ENCODE results near the gene BTF3. TPM values are rescaled to one million over a fixed set of nuclear protein-coding genes. Genes with fewer than 3 reads are reported as not detected.
A peak's percentile ranks its signal among the peaks of the same experiment; 100 is the strongest.

BTF3 gene
- total and polyA plus RNA-seq, 2 donors (not counting 3 experiments of a cell fraction or from before 2014, with no cell fraction given): 325 to 637 TPM

DNA sequence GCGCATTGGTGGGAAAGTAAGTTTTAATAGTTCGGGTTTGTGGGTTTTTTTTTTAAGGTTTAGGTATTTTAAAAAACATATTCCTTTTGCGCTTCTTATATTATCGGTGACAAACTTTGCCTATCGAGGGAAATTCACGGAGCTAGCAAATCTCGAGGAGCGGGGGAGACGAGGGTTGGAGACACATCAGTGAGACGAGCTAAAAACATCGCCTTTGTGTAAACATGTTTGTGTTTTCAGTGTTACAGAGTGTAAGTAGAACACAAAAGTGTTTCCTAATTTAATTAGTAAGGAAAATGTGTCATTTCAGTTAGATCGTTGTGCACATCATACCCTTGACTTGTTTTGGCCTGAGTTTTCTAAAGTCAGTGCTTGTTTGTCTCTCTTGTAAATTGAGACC is 945 bp downstream of the BTF3 start:
- Histone ChIP-seq H3K4me2 (ENCODE audit: insufficient read depth, low read length) (peak overlapping the region; percentile 99), H3K27me3 (ENCODE audit: control insufficient read depth in 2 of 2, insufficient read depth in 2 of 2, low read length in 2 of 2) (no peaks in the 10 kb centered on the region), H3K9me1 (replicated peaks; ENCODE audit: control insufficient read depth, extremely low read depth, insufficient read depth, low read length) (no peaks in the 10 kb centered on the region), H3K36me3 (ENCODE audit: control insufficient read depth in 2 of 2, extremely low read depth in 1 of 2, insufficient read depth in 2 of 2, low read length in 2 of 2) (peaks cover 8 to 28% of the 10 kb centered on the region in 2 experiments), H3K4me1 (ENCODE audit: control insufficient read depth, extremely low read depth, insufficient read depth, low read length) (peaks cover 32% of the 10 kb centered on the region), H2AFZ (ENCODE audit: low read depth, low read length) (no peak overlapping the region), H3K9ac (replicated peaks; ENCODE audit: extremely low read depth, insufficient read depth, low read length) (peak overlapping the region; percentile 98), H3K27ac (ENCODE audit: insufficient read depth, low read depth, low read length) (peak overlapping the region; percentile 92), H3K9me3 (replicated peaks; ENCODE audit: control insufficient read depth, insufficient read depth, low read length) (no peaks in the 10 kb centered on the region), H3K79me2 (ENCODE audit: control insufficient read depth, insufficient read depth, low read length) (peaks cover 54% of the 10 kb centered on the region), H3K4me3 (replicated peaks in 1 of 3; ENCODE audit: insufficient read depth in 1 of 3, low read depth in 1 of 3, low read length in 3 of 3) (peak overlapping the region; percentile 84 to 95 (median 91)), H4K20me1 (replicated peaks; ENCODE audit: control insufficient read depth, extremely low read depth, insufficient read depth, low read length) (peaks cover 11% of the 10 kb centered on the region)
- CTCF ChIA-PET: interaction anchor here (0.6 to 5.1 kb wide), 3 partner anchors 20 to 487 kb away, joined by 3 to 21 read pairs (median 4); no protein-coding TSS in a partner anchor
- BruUV-seq (replicated peaks): no TSS peak
- peak; percentile 42 for FAIRE-seq
- intact Hi-C loops (cut with micrococcal nuclease): no loop called here
- dilution Hi-C loops (cut with MboI; ENCODE audit: extremely low pct_ligation_motif_present, low sequenced_read_pairs): no loop called here
- POLR2A ChIA-PET: no interaction called here
- TF ChIP-seq, protein P1, sequence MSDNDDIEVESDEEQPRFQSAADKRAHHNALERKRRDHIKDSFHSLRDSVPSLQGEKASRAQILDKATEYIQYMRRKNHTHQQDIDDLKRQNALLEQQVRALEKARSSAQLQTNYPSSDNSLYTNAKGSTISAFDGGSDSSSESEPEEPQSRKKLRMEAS (IDR thresholded peaks at IDR 0.05; ENCODE audit: insufficient read depth, insufficient read length): no peak
- peak; percentile 22 for DNase-seq (ENCODE audit: low read depth, low spot score)

DNA sequence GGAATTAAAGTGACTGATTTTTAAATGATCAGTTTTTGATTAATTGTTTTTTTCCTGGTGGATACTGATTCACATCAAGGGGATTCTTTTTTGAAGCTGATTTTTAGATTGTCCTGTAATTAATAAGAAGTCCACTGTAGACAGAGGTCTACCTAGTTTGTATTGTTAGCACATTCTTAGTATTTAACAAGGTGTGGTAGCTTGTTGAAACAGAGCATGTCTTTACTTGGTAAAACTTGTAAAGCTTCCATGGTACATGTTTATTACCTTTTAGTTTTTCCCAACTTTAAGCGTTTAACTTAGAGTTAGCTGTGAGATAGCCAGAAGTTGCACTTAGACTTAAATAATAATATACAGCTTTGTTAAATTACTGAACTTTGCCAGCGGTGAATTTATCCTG is 1.5 kb downstream of the BTF3 start:
- H3K4me3 ChIP-seq (replicated peaks in 1 of 3; ENCODE audit: insufficient read depth in 1 of 3, low read depth in 1 of 3, low read length in 3 of 3): peak overlapping the region; percentile 84 to 95 (median 91)
- intact Hi-C loops (cut with micrococcal nuclease): no loop called here
- no peaks in the 10 kb centered on the region for H3K9me1 ChIP-seq (replicated peaks; ENCODE audit: control insufficient read depth, extremely low read depth, insufficient read depth, low read length)
- H3K4me2 ChIP-seq (ENCODE audit: insufficient read depth, low read length): peak overlapping the region; percentile 99
- DNase-seq (ENCODE audit: low read depth, low spot score) (no peak), FAIRE-seq (no peak)
- H3K9me3 ChIP-seq (replicated peaks; ENCODE audit: control insufficient read depth, insufficient read depth, low read length): no peaks in the 10 kb centered on the region
- ChIA-PET CTCF (interaction anchor here (1.0 to 5.1 kb wide), 2 partner anchors 20 to 46 kb away, joined by 3 to 21 read pairs; no protein-coding TSS in a partner anchor), POLR2A (no interaction called here)
- peak overlapping the region; percentile 92 for H3K27ac ChIP-seq (ENCODE audit: insufficient read depth, low read depth, low read length)
- TF ChIP-seq, protein P1 (IDR thresholded peaks at IDR 0.05; ENCODE audit: insufficient read depth, insufficient read length): no peak
- TF ChIP-seq POLR2A (IDR thresholded peaks at IDR 0.05; ENCODE audit: low read depth, low read length): no peak
- TF ChIP-seq FOS (IDR thresholded peaks at IDR 0.05; ENCODE audit: borderline replicate concordance, insufficient read depth, low read length): no peak
- no peak for TF ChIP-seq EZH2 (IDR thresholded peaks at IDR 0.05; ENCODE audit: borderline replicate concordance, low read depth, low read length, severe bottlenecking)
- TF ChIP-seq, protein P2, sequence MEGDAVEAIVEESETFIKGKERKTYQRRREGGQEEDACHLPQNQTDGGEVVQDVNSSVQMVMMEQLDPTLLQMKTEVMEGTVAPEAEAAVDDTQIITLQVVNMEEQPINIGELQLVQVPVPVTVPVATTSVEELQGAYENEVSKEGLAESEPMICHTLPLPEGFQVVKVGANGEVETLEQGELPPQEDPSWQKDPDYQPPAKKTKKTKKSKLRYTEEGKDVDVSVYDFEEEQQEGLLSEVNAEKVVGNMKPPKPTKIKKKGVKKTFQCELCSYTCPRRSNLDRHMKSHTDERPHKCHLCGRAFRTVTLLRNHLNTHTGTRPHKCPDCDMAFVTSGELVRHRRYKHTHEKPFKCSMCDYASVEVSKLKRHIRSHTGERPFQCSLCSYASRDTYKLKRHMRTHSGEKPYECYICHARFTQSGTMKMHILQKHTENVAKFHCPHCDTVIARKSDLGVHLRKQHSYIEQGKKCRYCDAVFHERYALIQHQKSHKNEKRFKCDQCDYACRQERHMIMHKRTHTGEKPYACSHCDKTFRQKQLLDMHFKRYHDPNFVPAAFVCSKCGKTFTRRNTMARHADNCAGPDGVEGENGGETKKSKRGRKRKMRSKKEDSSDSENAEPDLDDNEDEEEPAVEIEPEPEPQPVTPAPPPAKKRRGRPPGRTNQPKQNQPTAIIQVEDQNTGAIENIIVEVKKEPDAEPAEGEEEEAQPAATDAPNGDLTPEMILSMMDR (IDR thresholded peaks at IDR 0.05; ENCODE audit: extremely low read depth in 1 of 2, insufficient read depth in 1 of 2, low read depth in 1 of 2, low read length in 2 of 2): no peak
- no peak for TF ChIP-seq MYC (IDR thresholded peaks at IDR 0.05; ENCODE audit: low read depth, low read length)
- TF ChIP-seq GATA2 (IDR thresholded peaks at IDR 0.05; ENCODE audit: insufficient read depth, insufficient read length, low read depth, low read length): no peak
- no peak for TF ChIP-seq POLR2AphosphoS5 (IDR thresholded peaks at IDR 0.05; ENCODE audit: insufficient read depth, low read depth, low read length)
- TF ChIP-seq JUN (IDR thresholded peaks at IDR 0.05; ENCODE audit: borderline replicate concordance, insufficient read depth, insufficient read length, low read depth): no peak
- H4K20me1 ChIP-seq (replicated peaks; ENCODE audit: control insufficient read depth, extremely low read depth, insufficient read depth, low read length): peaks cover 11% of the 10 kb centered on the region
- H2AFZ ChIP-seq (ENCODE audit: low read depth, low read length): no peak overlapping the region
- peak overlapping the region; percentile 98 for H3K9ac ChIP-seq (replicated peaks; ENCODE audit: extremely low read depth, insufficient read depth, low read length)
- peaks cover 8 to 31% of the 10 kb centered on the region in 2 experiments for H3K36me3 ChIP-seq (ENCODE audit: control insufficient read depth in 2 of 2, extremely low read depth in 1 of 2, insufficient read depth in 2 of 2, low read length in 2 of 2)
- H3K27me3 ChIP-seq (ENCODE audit: control insufficient read depth in 2 of 2, insufficient read depth in 2 of 2, low read length in 2 of 2): no peaks in the 10 kb centered on the region
- dilution Hi-C loops (cut with MboI; ENCODE audit: extremely low pct_ligation_motif_present, low sequenced_read_pairs): no loop called here
- H3K4me1 ChIP-seq (ENCODE audit: control insufficient read depth, extremely low read depth, insufficient read depth, low read length): peaks cover 29% of the 10 kb centered on the region
- no TSS peak for BruUV-seq (replicated peaks)
- H3K79me2 ChIP-seq (ENCODE audit: control insufficient read depth, insufficient read depth, low read length): peaks cover 54% of the 10 kb centered on the region

All from endothelial cell of umbilical vein (primary cell).